GM18909 (cell line): ENCODE measurements around the gene TRPV3.
"Not testable (repeated sequence)": the region's sequence is repeated elsewhere in the genome, so short reads cannot be mapped to it uniquely, and the experiment has no call there.

Source experiments
- ATAC-seq: cut with Tn5 transposase; IDR thresholded peaks from one replicate; pipeline ENCODE4 v1.9.1; 2021; ENCODE audit warnings: mild to moderate bottlenecking; ENCODE audit not compliant: unreplicated experiment, poor library complexity

The TRPV3 gene

DNA sequence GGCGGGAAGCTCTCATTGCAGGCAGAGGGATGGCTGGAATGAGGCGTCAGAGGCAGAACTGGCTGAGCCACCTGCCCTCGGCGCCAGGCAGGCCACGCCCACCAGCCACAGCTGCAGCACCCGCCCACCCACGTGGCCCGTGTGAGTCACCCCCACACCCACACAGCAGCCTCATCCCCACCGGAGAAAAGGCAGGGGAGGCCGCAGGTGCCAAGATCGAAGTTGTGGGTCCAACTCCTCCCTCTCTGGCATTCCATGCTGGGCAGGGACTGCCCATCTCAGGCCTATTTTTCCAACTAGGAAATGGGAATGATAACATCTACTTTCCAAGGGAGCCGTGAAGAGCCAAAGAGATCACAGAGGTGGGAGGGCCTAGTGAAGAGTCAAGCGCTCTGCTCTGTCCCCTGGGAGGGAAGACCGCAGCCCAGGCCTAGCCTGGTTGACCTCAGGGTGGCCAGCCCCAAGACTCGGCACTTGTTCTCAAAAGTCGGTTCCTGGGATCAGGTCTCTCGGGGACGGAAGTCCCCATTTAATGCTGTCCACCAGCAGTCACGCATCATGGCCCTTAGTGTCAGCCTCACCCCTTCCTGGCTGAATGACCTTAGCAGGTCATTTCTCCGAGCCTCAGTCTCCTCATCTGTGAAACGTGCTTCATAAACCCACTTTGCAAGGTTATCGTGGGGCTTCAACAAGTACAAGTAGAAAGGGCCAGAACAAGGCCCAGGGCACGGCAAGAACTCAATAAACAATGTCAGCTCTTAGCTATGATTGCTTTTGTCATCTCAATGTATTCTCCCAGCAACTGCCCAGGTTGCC is at the start of gene TRPV3:
TSS of gene TRPV3 (minus strand) at position 45 of the 816 bp plus-strand sequence. CDS start 2,962 bp downstream, outside the sequence.
- no peak for ATAC-seq

DNA sequence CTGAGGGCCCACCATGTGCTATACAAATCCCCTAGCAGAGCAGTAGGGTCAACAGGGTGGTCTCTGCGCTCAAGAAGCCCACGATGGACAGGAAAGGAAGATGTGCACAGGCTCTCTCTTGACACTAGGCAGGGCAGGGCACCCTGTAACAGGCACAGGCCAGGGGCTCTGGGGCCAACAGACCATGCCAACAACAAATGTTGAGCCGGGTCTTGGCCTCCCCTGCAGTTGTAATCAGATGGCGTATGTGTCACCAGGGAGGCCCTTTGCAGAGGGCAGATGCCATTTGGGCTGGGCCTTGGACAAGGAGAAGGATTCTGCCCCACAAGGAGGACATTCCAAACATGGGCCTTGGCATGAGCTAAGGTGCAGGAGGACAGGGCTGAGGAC is 46.3 kb upstream of the TRPV3 start:
- no peak for ATAC-seq

DNA sequence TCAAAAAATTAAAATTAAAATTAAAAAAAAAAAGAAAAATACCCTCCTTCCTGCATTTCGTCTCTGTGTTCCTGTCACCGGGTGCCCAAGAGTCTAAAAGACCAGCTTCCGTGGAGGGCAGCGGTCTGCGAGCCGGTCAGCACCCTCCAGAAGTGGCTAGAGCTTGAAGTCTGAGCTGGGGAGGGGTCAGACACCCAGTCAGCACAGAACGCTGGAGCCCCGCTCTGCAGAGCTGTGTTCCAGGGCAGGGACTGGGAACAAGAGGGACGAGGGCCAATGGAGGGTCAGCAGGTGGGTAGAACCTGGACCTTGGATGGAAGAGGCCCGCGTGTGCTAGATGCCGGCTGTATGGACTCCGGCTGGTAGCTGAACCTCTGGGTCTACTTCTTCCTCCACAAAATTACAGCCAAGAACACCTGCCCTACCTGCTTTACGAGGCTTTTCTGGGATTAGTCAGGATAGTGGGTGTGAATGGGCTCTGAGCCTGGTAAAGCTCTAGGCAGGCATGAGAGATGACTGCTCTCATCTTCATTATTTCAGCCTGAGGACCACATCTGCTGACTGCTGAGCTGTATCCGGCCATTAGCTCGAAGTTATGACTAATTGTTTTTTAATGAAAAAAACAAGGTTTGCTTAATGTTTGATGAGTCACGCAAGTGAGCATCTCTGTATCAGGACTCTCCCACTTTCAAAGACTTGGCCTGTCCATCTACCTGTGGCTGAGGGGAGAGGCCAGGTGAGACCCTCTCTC is 45.7 kb upstream of the TRPV3 start:
- no peak for ATAC-seq

DNA sequence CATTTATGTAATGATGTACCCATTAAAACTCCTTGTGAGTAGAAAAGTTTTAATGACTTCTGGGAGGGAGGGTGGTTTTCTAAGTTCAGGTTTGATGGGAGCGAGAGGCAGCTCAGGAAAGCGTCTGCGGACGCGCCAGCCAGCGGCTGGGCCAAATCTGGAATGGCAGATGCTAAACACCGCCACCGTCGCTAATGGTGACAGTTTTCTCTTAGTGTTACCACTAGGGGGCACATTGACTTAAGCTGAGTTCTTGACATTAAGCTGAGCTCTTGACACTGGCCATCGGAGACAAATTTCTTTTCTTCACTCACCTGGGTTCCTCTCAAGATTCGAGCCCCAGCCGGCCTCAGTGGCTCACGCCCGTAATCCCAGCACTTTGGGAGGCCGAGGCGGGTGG is 44.9 kb upstream of the TRPV3 start:
- no peak for ATAC-seq

DNA sequence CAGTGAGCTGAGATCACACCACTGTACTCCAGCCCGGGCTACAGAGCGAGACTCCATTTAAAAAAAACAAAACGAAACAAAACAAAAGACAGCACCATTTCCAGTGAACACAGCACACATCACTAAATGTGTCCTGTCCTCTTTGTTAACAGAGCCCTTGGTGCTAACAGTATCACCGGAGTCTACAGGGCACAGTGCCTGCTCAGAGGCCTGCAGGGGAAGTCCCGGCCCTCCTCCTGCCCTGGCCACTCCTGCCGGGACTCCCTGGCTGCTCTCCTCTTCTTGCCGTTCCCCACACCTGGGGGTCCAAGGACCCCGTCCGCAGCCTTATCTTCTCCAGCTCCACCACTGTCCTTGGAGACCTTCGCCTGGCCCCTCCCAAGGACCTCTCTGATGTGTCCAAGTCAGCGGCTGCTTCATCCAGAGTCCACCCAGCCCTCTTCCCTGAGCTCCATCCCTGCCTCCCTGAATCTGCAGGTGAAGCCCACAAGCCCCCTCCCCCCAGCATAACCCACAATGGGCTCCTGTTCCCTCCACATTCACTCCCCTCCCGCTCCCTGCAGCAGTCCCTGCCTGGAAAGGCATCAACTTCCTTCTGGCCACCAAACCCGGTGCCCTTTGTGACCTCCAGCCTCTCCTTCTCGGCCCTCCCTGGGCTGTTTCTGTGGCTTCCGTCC is 43.1 kb upstream of the TRPV3 start:
- ATAC-seq, result no peak

DNA sequence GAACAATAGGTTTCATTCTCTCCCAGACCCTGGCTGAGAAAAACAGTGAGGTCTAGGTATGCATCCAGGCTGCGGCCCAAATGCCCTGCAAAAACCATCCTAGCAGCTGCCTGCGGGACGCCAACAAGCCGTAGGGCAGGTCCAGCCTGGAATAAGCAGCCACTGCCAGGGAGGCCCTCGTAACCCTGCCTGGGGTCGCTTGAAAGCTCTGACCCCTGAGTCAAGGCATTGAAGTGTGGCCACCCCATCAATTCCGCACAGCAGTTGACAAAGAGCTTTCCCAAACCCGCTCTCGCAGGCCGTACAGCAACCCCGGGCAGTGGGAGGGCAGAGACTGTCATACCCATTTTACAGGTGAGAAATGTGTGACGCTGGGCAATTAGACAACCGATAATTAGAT is 40.5 kb upstream of the TRPV3 start:
- ATAC-seq, result no peak

DNA sequence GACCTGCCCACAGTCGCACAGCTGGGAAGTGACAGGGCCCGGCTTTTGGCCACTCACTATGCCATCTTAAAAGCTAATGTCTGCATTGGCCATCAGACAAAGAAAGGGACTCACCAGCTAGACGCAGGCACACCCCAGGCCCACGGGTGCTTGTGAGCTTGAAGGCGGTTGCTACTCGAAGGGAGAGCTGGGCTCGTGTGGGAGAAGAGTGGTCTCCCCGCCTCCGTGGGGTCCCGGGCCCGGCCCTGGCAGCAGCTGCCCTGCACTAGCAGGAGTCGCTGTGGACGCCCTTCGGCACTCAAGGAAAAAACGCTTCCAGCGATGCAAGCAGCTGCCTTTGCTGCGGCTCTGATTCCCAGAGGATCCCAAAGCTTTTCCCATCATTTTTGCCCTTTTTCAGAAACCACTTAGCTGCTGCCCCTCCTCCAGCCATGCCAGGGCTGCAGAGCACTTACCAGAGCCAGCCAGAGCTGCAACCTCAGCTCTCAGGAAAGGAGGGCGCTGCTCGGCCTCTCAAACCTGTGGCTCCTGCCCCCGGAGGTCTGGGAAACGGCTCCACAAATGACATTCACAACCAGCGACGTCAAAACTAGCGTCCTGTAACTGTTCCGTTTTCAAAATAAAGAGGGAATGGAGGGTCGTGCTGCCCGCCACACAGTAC is 39.3 kb upstream of the TRPV3 start:
- no peak for ATAC-seq

DNA sequence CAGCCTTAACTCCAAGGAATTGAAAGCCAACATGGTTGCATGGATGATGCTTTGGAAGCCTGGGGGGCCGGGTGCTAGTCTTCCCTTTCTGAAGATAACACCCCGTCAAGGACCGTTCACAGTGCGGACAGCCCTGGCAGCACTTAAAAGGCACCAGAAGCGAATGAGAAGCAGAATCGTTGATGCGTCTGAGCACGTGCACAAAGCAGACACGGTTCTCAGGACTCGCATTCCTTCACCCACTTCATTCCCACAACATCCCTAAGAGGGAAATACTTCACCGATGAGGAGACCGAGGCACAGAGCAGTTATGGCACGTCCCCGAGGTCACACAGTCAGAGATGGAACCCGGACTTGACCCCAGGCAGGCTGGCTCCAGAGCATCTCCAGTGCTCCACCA is 37.4 kb upstream of the TRPV3 start:
- ATAC-seq, result no peak

DNA sequence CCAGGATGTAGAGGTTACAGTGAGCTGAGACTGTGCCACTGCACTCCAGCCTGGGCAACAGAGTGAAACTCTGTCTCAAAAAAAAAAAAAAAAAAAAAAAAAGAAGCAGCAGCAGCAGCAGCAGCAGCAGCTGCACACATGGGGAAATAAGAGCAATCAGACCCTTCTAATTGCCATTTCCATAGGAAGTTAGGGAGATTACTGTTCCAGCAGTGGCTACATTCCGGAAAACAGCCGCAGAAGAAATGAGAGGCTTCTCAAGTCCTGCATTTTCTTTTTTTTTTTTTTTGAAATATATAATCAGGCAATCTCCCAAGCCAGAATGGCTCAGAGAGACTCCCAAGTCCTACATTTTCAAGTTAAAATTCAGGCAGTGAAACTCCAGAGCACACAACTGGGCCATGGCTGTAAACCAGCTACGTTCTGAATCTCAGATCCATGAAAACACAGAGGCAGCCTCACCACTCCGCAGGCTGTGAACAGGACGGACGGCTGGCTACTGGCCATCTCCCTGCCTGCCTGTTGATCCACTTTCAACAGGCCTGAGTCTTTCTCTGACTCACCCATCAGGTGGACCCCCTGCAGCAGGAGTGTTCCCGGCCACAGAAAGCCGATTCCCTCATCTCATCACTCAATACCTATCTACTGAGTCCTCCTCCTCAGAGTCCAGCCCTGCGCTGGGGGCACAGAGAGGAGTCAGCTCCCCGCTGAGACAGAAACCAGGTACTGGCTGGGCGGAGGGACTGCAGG is 36.6 kb upstream of the TRPV3 start:
- no peak for ATAC-seq

DNA sequence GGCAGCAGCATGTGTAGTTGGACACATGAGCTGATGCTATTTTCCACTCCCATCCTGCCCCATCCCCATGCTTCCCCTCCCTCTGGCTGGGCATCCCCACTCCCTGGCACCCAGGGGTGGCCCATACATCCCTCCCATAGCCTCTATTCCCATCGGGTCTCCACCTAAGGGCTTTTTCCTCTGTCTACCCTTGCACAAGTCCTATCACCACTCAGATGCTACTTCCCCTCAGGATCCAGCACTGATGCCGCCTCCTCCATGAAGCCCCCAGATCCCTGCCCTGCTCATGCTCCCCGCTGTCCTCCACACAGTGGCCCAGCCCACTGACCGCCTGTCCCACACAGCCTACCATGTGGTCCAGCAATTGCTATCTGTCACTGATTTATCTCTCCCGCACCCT is 35.8 kb upstream of the TRPV3 start:
- ATAC-seq, result no peak

DNA sequence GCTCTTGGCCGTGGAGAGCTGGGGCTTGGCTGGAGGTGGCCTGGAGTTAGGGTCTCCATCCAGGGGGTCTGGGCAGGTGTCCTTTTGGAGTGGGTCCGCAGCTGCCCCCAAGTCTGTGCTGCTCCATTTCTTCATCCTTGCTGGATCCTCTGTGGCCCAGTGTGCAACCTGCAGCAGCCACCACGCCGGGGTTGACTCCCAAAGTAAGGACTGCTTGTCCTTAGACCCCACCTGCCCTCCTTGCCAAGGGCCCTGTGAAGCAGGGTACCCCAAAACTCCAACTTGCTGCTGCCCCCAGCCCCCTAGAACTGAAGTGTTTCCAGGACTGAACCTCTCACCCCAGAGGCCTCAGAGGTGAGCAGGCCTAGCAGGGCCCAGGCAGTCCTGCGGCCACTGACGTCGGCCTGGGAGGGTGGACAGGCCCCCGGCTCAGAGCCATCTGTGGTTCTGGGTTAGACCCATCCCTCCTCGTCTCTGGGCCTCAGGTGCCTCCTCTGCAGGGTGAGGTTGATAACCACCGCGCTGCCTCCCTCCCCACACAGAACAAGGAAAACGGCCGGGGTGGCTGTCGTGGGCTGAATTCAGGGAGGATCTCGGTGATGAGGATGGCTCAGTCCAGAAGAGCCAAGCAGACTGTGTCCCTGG is 34.7 kb upstream of the TRPV3 start:
- ATAC-seq, result no peak

DNA sequence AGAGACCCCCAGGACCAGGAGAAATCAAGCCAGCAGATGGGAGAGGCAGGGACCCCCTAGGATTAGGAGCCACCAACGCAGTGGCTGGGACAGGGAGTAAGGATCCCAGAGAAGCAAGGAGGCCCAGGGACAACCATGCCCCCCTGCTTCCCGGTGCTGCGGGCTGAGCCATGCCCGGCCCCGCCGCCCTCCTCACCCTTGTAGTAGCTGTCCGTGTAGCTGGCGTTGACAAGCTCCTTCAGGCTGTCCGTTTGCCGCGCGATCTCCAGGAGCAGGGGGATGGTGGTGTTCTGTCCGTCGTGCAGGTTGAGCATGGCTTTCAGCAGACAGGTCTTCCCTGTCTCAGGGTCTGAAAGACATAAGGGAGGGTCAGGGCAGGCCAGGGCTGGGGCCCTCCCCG is 33.2 kb upstream of the TRPV3 start:
- no peak for ATAC-seq

DNA sequence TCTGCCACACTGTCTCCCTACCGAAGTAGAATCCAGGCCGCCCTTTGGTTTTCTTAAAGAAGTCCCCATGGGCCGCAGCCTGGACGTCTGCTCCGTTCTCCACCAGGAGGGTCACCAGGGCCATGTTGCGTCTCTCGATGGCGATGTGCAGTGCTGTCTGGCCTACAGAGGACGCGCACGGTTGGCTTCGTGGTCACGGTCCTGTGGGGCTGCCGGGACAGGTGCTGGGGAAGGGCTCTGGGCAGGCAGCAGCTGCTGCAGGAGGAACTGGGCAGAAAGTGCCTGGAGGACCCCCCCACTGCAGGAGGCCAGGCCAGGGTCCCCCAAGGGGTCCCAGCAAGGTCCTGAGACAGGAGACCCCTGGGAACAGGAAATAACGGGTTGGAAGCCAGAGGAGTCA is 32.6 kb upstream of the TRPV3 start:
- no peak for ATAC-seq

DNA sequence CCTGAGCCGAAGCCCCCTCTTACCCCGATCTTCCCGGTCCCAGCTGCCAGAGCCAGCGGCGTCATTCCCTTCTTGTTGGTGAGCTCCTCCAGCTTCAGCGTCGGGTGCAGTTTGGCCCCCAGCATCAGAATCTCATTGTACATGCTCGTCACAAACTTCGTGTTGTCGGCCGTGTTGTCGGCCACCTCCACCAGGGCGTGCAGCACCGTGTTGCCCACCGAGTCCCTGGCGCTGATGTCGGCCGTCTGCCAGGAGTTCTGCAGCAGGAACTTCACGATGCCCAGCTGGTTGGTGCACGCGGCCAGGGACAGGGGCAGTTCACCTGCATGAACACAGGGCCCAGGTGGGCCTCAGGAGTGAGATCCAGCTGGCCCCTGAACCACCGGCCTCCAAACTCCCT is 32.2 kb upstream of the TRPV3 start:
- no peak for ATAC-seq

DNA sequence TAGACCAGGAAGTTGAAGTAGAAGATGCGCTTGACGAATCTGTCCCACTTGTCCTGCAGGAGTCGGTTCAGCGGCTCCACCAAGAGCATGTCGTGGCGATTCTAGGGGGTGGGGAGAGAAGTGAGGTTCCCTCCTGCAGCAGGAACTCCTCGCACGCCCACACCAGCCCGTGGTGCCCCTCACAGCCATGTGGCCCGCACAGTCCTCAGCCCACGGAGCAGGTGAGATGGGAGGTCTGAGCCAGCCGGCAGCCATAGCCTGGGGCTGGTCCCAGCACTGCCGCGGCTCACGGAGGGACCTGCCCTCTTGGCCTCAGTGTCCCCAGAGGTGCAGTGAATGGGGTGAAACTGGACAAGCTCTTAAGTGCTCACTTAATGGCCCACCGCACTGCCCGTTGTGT is 28.2 kb upstream of the TRPV3 start:
- no peak for ATAC-seq

DNA sequence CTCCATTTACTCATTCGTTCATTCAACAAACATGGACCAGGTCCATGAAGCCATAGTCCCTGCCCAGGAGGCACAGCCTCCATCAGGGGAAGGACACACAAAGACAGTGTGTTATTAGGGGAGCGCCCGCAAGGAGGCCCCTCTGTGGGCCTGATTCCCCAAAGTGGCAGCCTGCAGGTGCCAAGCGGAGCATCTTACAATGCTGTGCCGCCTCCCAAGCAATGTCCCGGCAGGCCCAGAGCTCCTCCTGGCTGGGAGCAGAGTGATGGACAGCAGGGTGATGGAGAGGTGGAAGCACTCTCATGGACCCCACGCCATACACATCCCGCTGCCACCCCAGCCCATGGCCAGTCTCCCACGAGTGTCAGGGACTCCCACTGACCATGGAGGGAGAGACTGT is 25.8 kb upstream of the TRPV3 start:
- ATAC-seq, result no peak

DNA sequence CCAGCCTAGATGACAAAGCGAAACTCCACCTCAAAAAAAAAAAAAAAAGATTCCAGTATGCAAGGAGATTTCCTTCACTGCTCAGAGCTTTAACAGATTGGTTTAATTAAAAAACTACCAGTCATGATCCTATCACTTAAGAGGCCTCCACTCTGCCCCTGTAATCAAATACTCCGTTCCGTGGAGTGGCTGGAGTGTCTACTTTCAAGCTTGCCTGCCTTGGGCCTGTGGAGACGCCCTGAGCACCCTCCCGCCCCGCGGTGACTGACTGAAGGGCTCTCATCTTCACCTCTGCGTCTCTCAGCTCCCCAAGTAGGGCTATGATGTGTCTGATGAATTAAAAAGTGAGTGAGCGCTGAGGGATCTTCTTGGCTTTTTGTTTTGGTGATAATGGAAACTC is 25.3 kb upstream of the TRPV3 start:
- no peak for ATAC-seq

DNA sequence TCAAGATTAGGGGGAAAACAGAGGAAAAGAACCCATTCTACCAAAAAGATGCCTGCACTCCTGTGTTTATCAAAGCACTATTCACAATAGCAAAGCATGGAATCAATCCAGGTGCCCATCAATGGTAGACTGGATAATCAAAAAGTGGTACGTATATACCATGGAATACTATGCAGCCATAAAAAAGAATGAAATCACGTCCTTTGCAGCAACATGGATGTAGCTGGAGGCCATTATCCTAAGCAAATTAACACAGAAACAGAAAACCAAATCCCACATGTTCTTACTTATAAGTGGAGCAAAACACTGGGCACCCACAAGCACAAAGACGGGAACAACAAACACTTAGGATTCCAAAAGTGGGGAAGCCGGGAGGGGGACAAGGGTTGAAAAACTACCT is 21.1 kb upstream of the TRPV3 start:
- not testable (repeated sequence) for ATAC-seq

DNA sequence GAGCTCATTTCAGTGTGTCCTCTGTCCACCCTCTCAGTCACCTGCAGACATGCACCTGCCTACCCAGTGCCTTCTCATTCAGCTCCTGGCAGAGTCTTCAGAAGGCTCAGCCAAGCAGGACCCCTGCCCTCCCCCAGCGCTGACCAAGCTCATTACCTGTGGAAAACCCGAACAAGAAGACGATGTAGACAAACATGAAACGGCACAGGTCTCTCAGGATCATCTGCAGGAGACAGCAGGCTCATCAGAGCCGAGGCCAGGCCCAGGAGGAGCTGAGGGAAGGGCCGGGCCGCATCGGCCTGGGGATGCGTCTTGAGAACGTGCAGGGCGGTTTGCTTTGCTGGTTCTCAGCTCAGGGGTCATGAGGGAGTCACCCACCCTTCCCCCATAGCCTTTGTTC is 19.4 kb upstream of the TRPV3 start:
- ATAC-seq, result no peak

DNA sequence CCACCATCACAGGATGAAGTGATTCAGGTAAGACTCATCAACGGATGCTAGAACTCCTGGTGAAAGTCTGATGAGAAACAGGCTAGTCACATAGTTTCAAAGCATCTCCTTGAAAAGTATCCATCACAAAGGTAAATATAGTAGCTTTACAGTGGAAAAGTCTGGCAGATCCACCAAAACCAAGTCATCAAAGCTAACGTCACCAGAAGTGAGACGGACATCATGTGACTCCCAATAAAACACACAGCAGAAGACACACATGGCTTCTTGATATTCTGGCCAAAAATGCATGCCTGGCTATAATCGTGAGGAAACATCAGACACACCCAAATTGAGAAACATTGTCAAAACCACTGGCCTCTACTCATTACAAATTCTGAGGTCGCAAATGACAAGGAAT is 17.9 kb upstream of the TRPV3 start:
- ATAC-seq, result no peak
